Fibroblast of pulmonary artery (primary cell): ENCODE results near the gene PIK3CD.

Source experiments
- DNase-seq: peaks from one replicate; pipeline ENCODE4 v3.0.0-alpha.2; 2010; ENCODE audit warnings: low read depth
- H3K4me3 ChIP-seq: replicated peaks from 2 replicates; pipeline ENCODE4 v1.5.1; 2011; ENCODE audit warnings: low read depth, mild to moderate bottlenecking, control low read depth, low read length, moderate library complexity
- TF ChIP-seq, protein P1 (sequence below): IDR thresholded peaks from 2 replicates; pipeline ENCODE4 v1.5.1; 2011; ENCODE audit warnings: mild to moderate bottlenecking, control low read depth, low read length, inconsistent platforms; ENCODE audit errors: missing control alignments

PIK3CD gene

DNA sequence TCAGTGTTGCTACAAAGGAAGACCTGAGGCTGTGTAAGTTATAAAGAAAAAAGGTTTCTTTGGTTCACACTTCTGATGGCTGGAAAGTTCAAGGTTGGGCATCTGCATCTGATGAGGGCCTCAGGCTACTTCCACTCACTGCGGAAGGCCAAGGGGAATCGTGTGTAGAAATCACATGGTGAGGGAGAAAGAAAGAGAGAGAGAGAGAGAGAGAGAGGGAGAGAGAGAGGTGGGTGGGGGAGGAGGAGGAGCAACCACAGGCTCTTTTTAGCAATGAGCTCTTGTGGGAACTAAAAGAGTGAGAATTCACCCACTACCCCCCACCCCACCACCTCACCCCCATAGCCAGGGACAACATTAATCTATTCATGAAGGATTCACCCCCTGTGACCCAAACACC lies 112.4 kb downstream of the PIK3CD start:
- no peak for DNase-seq
- TF ChIP-seq, protein P1, sequence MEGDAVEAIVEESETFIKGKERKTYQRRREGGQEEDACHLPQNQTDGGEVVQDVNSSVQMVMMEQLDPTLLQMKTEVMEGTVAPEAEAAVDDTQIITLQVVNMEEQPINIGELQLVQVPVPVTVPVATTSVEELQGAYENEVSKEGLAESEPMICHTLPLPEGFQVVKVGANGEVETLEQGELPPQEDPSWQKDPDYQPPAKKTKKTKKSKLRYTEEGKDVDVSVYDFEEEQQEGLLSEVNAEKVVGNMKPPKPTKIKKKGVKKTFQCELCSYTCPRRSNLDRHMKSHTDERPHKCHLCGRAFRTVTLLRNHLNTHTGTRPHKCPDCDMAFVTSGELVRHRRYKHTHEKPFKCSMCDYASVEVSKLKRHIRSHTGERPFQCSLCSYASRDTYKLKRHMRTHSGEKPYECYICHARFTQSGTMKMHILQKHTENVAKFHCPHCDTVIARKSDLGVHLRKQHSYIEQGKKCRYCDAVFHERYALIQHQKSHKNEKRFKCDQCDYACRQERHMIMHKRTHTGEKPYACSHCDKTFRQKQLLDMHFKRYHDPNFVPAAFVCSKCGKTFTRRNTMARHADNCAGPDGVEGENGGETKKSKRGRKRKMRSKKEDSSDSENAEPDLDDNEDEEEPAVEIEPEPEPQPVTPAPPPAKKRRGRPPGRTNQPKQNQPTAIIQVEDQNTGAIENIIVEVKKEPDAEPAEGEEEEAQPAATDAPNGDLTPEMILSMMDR = no peak
- H3K4me3 ChIP-seq = no peak overlapping the region

DNA sequence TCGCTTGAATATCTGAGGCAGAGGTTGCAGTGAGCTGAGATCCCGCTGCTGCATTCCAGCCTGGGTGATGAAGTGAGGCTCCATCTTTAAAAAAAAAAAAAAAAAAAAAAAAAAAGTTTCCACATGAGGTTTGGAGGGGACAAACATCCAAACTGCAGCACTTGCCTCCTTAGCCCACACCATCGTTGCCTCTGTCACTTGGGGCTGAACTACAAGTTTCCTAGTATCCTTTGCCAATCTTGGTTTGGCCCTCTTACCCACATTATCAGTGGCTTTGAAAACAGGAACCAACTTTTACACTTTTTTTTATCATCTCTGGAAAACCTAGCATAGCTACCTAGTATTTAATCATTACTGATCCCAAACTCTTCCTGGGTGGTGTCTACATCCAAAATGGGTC lies 113.0 kb downstream of the PIK3CD start:
- DNase-seq = no peak
- no peak overlapping the region for H3K4me3 ChIP-seq
- TF ChIP-seq, protein P1 = no peak

- peak; percentile 96 for DNase-seq
- H3K4me3 ChIP-seq = no peak overlapping the region
- TF ChIP-seq, protein P1 = no peak
Measured at GRCh38 chr1:9766759-9767442, 115.4 kb downstream of the PIK3CD start.

DNA sequence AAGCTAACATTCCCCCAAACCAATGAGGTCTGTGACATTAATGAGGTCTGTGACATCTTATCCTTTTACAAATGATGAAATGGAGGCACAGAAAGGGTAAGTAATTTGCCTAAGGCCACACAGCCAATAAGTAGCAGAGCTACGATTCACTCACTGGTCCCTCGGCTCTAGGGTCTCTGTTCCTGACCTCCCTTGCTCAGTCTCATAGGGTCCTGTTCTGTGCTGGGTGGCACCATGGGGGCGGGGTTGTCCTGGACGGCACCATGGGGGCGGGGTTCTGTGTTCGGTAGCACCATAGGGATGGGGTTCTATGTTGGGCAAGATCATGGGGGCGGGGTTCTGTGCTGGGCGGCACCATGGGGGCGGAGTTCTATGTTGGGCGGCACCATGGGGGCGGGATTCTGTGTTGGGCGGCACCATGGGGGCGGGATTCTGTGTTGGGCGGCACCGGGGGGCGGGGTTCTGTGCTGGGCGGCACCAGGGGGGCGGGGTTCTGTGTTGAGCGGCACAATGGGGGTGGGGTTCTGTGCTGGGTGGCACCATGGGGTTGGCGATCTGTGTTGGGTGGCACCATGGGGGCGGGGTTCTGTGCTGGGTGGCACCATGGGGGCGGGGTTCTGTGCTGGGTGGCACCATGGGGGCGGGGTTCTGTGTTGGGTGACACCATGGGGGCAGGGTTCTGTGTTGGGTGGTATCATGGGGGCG lies 116.6 kb downstream of the PIK3CD start:
- H3K4me3 ChIP-seq = no peak overlapping the region
- no peak for DNase-seq
- TF ChIP-seq, protein P1 = no peak

DNA sequence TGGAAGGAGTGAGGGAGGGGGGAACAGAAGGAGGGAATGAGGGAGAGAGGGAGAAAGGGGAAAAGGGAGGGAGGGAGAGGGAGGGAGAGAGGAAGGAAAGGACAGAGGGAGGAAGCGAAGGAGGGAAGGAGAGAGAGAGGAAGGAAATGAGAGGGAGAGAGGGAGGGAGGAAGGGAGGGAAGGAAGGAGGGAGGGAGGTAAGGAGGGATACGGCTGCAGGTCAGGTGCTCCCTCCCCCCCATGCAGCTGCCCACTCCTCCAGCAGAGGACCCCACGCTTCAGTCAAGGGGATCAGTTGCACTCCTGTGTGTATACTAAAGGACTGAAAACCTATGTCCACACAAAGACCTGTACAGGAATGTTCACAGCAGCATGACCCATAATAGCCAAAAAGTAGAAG lies 117.5 kb downstream of the PIK3CD start:
- H3K4me3 ChIP-seq = no peak overlapping the region
- TF ChIP-seq, protein P1 = no peak
- no peak for DNase-seq

- H3K4me3 ChIP-seq = no peak overlapping the region
- TF ChIP-seq, protein P1 = no peak
- no peak for DNase-seq
Measured at GRCh38 chr1:9770298-9770697, 118.8 kb downstream of the PIK3CD start.
